ENCODE data around the gene DNAJC15. TPM values are rescaled to one million over a fixed set of nuclear protein-coding genes. Genes with fewer than 3 reads are reported as not detected.
"Not testable (repeated sequence)": the region's sequence is repeated elsewhere in the genome, so short reads cannot be mapped to it uniquely, and the experiment has no call there.

The DNAJC15 gene
- total and polyA plus RNA-seq, 2 of the 4 experiments (the other 2 are of a cell fraction): 7.0 to 22.0 TPM

GRCh38 chr13:43059779-43060178 lies 36.4 kb downstream of the DNAJC15 start:
- H4K91ac ChIP-seq (ENCODE audit: insufficient read depth, low read depth, low read length); H4K20me1 ChIP-seq (ENCODE audit: insufficient read depth, low read length); H2AK5ac ChIP-seq (ENCODE audit: low read depth, low read length); H3K18ac ChIP-seq (ENCODE audit: low read depth, low read length); H2BK20ac ChIP-seq (ENCODE audit: low read depth, low read length); H2AK9ac ChIP-seq (replicated peaks; ENCODE audit: low read depth, low read length, poor library complexity); H2BK120ac ChIP-seq (ENCODE audit: low read depth, low read length); H3K4me2 ChIP-seq (ENCODE audit: low read depth, low read length); H3K4me1 ChIP-seq (ENCODE audit: control insufficient read depth, insufficient read depth, low read length); H3K9ac ChIP-seq (ENCODE audit: low read depth, low read length); H2BK5ac ChIP-seq (ENCODE audit: low read depth, low read length, poor library complexity, severe bottlenecking); H4K5ac ChIP-seq (ENCODE audit: low read depth, low read length); BruUV-seq (replicated peaks); dilution Hi-C loops (cut with HindIII; ENCODE audit: low sequenced_read_pairs, unreplicated experiment); H3K14ac ChIP-seq (replicated peaks; ENCODE audit: low read depth, low read length); DNase-seq; H2AFZ ChIP-seq (replicated peaks; ENCODE audit: low read length, poor library complexity); H4K8ac ChIP-seq (ENCODE audit: low read depth in 2 of 2, low read length in 2 of 2); H3K9me3 ChIP-seq (ENCODE audit: control insufficient read depth, insufficient read depth, low read length); H3K56ac ChIP-seq (ENCODE audit: extremely low read depth, insufficient read depth, low read length); in situ Hi-C loops (cut with MboI; ENCODE audit: low sequenced_read_pairs); H3K23ac ChIP-seq (ENCODE audit: low read depth, low read length); POLR2A ChIA-PET (ENCODE audit: unreplicated experiment); CTCF ChIA-PET; H3K4ac ChIP-seq (ENCODE audit: low read depth, low read length); H3K36me3 ChIP-seq (ENCODE audit: control insufficient read depth, insufficient read depth, low read length); H3K27ac ChIP-seq (ENCODE audit: insufficient read depth, low read length); ATAC-seq (ENCODE audit: low read depth); H3K27me3 ChIP-seq (ENCODE audit: control insufficient read depth, insufficient read depth, low read length); H2BK15ac ChIP-seq (ENCODE audit: low read depth, low read length); H3K4me3 ChIP-seq (ENCODE audit: insufficient read depth, low read depth, low read length): not testable (repeated sequence)
- intact Hi-C loops (cut with micrococcal nuclease): loop anchor here (10.0 kb wide), 1 partner anchor 395 kb away; no protein-coding TSS in a partner anchor
- Histone ChIP-seq H3K9me1 (ENCODE audit: insufficient read depth, low read length) (peaks cover 12% of the 10 kb centered on the region), H3K79me1 (ENCODE audit: low read depth in 1 of 2, low read length in 2 of 2) (peaks cover 33 to 71% of the 10 kb centered on the region in 2 experiments)
- WGBS, 2 experiments (ENCODE audit: extremely low coverage in 2 of 2, insufficient read length in 1 of 2): 100% methylated on average over 2 of the region's 7 CpGs; no CpG with 5 or more reads in 1 of the 2 experiments

DNA sequence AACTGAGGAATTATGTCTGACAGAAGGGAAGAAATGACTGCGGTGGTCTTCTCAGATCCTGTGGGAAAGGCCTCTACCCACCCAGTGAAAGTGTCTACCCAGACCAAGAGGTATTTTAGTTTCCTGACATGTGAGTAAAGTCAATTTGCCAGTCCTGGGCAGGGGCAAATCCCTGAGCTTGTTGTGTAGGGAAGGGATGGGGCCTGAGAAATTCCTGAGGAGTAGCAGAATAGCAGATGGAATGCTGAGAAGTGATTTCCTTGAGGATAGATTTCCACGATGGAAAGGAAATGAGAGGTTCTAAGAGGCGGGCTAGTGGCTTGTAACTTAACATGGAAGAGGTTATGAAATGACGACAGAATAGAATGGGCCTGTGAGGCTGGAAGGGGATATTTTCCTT lies 37.4 kb downstream of the DNAJC15 start:
- DNase-seq; H2AK5ac ChIP-seq (ENCODE audit: low read depth, low read length); H3K56ac ChIP-seq (ENCODE audit: extremely low read depth, insufficient read depth, low read length); H3K4me2 ChIP-seq (ENCODE audit: low read depth, low read length); H3K14ac ChIP-seq (replicated peaks; ENCODE audit: low read depth, low read length); H3K9me3 ChIP-seq (ENCODE audit: control insufficient read depth, insufficient read depth, low read length); H2AK9ac ChIP-seq (replicated peaks; ENCODE audit: low read depth, low read length, poor library complexity); H2BK20ac ChIP-seq (ENCODE audit: low read depth, low read length); intact Hi-C loops (cut with micrococcal nuclease); H3K36me3 ChIP-seq (ENCODE audit: control insufficient read depth, insufficient read depth, low read length); H4K20me1 ChIP-seq (ENCODE audit: insufficient read depth, low read length); CTCF ChIA-PET; H4K91ac ChIP-seq (ENCODE audit: insufficient read depth, low read depth, low read length); H3K27me3 ChIP-seq (ENCODE audit: control insufficient read depth, insufficient read depth, low read length); H3K4me3 ChIP-seq (ENCODE audit: insufficient read depth, low read depth, low read length); H2BK120ac ChIP-seq (ENCODE audit: low read depth, low read length); POLR2A ChIA-PET (ENCODE audit: unreplicated experiment); BruUV-seq (replicated peaks); H4K8ac ChIP-seq (ENCODE audit: low read depth in 2 of 2, low read length in 2 of 2); H2AFZ ChIP-seq (replicated peaks; ENCODE audit: low read length, poor library complexity); H3K4me1 ChIP-seq (ENCODE audit: control insufficient read depth, insufficient read depth, low read length); H2BK5ac ChIP-seq (ENCODE audit: low read depth, low read length, poor library complexity, severe bottlenecking); H3K23ac ChIP-seq (ENCODE audit: low read depth, low read length); H3K18ac ChIP-seq (ENCODE audit: low read depth, low read length); dilution Hi-C loops (cut with HindIII; ENCODE audit: low sequenced_read_pairs, unreplicated experiment); H3K27ac ChIP-seq (ENCODE audit: insufficient read depth, low read length); in situ Hi-C loops (cut with MboI; ENCODE audit: low sequenced_read_pairs); H2BK15ac ChIP-seq (ENCODE audit: low read depth, low read length); ATAC-seq (ENCODE audit: low read depth); H4K5ac ChIP-seq (ENCODE audit: low read depth, low read length); H3K4ac ChIP-seq (ENCODE audit: low read depth, low read length); H3K9ac ChIP-seq (ENCODE audit: low read depth, low read length): not testable (repeated sequence)
- peaks cover 12% of the 10 kb centered on the region for H3K9me1 ChIP-seq (ENCODE audit: insufficient read depth, low read length)
- H3K79me1 ChIP-seq (ENCODE audit: low read depth in 1 of 2, low read length in 2 of 2): peaks cover 33 to 67% of the 10 kb centered on the region in 2 experiments
- WGBS, 2 experiments (ENCODE audit: extremely low coverage in 2 of 2, insufficient read length in 1 of 2): 86% methylated on average over 3 of the region's 4 CpGs; no CpG with 5 or more reads in 1 of the 2 experiments
